HS-5 (cell line): ENCODE data around the gene PGAP1.
A peak's percentile ranks its signal among the peaks of the same experiment; 100 is the strongest.
"Not testable (repeated sequence)": the region's sequence is repeated elsewhere in the genome, so short reads cannot be mapped to it uniquely, and the experiment has no call there.

Experiments
- DNase-seq: peaks from one replicate; pipeline ENCODE4 v3.0.0-alpha.2; 2012; ENCODE audit warnings: low read depth

Gene PGAP1

DNA sequence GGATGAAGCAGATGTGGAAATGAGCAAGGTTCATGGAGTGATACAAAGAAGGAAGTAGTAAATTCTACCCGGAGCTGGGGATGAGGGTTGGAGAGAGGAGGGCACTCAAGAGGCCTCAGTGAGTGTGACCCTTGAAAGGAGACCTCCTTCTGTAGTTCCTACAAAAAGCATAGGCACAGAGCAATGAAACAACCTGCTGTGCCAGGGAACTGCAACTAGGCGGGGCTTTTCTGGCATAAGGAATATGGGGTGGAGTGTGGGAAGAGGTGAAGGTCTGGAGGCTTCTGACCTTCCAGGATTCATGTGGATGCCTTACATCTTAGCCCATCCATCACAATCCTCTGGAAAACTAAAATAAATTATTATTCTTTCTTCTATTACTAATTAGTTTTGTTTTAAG, 25.5 kb upstream of the PGAP1 start:
- DNase-seq: no peak

DNA sequence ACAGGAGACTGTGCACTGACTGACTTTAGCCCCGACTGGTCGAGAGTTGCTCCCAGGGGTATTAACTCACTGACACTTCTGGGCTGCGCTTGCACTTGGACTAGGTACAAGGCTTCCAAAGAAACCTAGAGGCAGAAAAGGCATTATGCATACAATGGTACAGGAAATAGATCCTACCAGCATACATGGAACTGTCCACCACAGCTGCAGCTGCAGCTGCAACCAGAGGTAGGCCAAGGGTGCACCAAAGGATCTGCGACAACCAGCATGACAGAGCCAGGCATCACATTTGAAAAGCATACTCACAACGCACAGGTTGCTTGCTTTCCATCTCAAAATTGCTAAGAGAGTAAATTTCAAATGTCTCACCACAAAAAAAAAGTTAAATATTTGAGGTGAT, 22.6 kb upstream of the PGAP1 start:
- no peak for DNase-seq

DNA sequence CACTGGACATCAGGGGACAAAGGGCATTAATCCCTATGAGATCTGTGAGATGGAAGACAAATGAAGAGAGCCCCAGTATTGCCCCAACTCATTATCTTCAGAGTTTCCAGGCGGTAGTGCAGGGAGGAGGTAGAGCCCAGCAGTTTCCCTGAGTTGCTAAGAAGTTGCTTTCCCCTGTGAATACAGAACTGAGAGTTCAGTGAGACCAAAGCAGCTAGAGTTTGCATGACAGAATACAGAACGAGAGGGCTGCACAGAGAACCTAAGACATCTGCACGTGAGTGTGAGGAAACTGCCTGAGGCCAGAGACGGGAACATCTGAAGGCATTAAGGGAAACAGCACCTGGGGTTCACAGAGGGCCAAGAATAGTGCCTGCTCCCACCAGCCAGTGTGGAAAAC, 18.1 kb upstream of the PGAP1 start:
- DNase-seq: no peak

DNA sequence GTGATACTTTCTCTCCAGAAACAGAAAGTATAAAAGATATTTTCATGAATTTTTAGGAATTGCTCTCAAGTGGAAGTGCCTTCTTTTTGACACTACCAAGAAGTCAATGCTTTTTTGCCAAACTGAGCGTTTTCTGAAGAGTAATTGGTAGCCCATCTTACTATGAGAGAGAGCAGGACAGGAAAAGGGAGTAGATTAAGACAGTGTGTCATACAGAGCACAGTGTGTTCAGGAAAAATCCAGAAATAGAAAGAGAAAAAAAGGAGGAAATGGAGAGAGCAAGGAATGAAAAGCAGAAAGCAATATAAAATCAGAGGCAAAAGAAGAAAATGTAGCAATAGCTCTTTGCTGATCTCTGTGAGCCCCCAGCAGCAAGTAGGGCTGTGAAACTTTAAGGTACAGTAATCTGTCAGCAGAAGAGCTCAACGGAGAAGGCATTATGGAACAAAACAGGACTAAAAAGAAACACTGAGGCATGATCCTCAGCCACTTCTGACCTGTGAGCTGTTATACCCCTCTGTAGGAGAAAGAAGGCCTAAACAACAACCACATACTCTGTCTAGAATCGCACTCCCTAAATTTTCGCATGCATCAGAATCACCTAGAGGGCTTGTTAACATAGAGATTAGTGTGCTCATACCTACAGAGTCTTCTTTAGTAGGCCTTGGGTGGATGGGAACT, 15.0 kb upstream of the PGAP1 start:
- DNase-seq: no peak

DNA sequence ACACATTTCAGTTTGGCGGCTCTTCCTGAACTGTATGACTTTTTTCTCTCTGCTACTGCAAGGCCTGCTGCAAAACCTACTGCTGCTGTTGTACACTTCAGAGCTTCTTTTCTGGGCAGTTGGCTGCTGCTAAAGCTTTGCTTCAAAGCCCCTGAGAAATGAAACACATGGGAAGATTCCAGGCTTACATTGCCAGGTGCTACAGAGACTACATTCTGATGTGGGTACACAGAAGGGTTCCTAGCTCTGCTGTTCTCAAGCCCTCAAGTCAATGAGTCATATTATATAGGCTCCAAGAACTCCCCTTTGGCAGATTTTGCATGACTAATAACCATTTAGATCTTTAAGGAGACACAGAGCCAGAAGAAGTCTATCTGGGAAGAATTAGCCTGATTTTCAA, 12.9 kb upstream of the PGAP1 start:
- DNase-seq: peak; percentile 15

DNA sequence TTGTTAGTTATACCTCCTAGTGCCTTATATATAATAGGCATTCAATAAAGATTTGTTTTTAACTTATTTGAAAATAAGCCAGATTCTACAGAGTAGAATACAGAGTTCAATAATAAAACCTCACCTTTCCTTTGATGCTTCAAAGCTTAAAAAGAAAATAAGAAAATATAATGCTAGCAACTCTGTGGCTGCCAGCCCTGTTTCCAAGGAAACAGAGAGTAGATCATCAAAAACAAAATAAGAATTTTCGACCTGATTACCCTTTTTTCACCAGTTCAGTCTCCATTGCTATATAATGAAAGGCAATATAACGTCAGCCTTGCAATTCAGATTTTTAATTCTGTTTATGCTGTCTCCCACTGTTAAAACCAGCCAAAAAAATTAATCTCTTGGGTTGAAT, 8.9 kb upstream of the PGAP1 start:
- DNase-seq: no peak

DNA sequence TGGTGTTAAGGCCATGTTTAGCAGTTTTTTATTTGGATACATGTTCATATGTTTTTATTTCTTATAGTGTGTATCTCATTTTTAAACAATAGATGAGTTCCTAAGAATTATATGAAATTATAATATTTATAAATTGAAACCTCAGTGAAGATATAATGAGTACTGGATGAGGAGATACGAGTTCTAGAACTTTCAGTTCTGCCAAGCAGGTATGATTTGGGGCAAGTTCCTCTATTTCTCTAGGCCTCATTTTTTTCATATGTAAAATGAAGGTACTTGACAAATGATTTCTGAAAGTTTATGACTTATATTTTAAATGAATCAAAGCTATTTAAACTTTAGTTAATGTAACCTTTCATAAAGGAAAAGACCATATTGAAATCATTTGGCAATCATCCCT, 8.2 kb upstream of the PGAP1 start:
- no peak for DNase-seq

DNA sequence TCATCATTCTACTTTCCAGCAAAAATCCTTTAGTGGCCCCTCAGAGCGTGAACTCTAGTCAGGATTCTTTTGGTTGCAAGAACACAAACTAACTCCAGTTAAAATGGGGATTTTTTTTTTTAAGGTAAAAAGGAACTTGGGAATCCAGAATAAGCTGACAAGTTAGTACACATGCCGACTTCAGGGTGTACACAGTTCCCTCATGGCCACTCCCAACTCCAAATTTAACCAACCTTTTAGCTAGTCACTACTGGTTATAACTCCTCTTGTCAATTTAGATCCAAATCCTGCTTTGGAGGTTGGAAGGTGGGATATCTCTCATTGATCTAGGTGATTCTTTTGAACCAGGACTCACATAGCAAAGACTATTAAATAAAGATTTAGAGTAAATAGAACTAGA, 5.0 kb upstream of the PGAP1 start:
- no peak for DNase-seq

DNA sequence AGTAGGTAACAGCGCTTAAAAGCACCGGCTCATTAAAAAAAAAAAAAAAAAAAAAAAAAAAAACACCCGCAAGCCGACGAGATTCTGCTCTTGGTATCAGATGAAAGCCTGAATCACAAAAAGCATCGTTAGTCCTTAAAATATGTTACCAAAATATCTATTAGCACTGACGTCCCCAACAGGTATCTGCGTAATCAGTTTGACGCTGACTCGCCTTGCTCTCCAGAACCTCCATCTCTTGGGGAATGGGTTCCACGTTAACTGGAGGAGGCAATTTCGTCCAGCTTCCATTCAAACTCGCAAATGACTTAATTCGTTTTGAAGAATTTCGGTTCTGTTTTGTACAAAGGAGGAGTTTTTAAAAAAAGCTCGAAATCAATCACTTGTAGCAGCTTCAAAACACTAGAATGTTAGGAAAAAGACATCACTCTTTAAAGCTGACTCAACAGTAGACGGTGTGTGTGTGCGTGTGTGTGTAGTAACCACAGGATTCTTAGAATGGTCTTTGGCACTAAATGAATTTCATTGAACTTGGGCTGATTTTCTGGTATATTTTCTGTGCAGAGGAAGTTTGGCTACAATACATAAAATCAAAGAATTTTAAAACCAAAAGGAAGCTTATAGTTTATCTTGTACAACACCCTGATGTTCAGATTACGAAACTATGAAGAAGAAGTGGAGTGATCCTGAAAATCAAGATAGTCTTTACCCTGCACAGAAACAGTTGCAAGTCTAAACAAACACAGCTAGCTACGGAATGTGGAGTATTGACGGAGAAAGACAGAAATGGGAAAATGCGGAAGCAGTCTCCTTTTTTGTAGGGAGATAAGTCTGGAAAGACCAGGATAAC, 1.1 kb upstream of the PGAP1 start:
- peak; percentile 23 for DNase-seq

DNA sequence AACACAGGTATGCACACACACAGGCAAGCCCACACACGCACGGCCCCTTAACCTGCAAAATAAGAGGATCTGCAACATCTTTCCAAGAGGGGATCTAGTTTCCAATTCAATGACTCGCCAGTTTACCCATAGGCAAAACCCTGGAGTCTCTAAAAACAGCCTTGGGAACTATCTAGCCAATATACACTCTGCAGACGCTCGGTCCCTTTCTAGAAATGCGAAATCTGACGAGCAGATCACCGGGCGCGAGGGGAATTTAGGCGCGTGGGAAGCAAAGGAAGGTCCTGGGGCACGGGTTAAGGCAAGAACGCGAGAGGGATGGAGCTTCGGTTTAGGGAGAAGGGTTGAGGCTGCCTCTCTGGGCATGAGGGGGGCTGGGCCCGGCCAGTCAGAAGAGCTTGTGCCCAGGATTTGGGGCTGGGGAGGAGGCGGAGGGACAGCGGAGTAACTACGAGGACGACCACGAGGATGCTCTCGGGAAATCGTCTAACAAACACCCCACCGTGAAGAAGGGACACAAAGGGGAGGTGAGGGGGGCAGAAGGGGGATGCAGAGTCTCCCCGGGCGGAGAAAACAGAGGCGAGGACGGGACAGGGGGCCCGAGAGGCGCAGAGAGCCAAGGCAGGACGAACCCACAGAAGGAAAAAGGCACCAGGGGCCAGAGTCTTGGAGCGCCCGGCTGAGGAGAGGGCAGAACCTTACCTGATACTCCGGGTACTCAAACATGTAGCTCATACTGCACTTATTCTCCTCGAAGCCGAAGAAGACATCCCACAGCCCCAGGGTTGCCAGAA, 542 bp downstream of the PGAP1 start:
- peak; percentile 24 for DNase-seq

DNA sequence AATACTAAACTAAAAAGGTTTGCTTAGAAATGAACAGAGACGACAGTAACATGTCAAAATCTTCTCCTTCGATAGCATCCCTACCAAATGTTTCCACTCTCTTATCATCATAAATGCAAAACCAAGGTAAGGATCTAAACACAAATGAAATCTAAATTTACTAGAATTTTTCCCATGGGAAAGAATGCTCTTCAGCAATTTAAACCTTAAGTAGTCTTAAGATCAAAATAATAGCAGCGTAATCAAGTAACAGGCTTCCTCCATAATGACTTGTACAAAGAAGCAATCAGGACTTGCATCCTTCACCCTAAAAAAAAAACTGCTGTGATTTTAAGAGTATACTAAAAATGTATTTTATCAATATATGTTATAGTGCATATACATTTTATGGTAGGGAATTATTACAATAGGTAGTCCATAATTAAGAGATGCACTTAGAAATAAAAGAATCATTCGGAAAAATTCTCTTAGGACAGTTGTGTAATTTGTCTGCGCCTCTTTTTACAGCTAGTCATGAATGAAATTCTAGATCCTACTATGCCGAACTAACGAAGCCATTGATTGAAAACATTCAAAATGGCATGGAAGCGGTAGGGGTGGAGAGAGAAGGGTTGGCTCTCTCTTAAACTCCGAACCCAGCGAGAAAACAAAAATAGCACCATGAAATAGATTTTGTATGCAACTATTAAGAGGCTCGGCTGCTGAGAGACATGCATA, 1.3 kb downstream of the PGAP1 start:
- DNase-seq: no peak

DNA sequence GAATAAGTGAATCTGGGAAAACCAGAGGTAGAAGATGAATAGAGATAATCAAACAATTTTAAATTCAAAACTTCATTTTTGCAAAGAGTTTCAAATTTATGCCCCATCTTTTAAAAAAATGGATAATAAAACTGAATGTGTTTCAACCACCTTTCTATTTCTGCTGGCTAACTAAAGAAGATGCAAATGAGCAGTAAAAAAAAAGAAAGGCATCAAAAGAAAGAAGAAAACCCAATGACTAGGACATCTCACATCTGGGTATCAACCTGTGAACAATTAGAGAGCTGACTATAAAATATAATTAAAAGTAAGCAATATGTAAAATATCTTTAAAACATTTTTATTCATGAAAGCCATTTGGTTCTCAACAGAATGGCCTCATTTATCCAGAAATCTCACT, 2.5 kb downstream of the PGAP1 start:
- no peak for DNase-seq

DNA sequence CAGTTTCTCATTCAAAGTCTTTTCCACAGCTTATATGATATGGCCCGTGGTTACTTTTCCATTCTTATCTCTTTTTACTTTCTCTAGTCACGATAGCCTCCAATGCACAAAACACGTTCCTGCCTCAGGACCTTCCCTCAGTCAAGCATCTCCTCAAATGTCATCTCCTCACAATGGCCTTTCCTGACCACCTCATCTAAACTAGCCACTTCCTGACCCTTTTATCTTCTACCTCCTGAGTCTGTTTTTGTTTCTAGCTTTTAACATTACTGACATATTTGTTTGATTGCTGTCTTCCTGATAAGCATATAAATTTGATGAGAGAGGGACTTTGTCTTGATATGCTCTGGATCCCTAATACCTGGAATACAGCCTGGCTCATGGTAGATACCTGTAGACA, 7.6 kb downstream of the PGAP1 start:
- no peak for DNase-seq

DNA sequence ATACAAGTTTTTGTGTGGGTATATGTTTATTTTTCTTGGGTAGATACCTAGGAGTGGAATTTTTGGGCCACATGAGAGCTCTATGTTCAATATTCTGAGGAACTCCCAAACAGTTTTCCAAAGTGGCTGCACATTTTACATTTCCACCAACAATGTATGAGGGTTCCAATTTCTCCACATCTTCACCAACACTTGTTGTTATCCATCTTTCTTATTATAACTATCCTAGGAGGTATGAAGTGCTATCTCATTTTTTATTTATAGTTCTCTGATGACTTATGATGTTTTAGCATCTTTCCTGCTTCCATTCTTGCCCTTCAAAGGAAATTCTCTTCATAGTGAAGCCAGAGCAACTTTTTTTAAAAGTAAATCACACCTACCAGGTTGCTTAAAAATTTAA, 8.7 kb downstream of the PGAP1 start:
- no peak for DNase-seq

DNA sequence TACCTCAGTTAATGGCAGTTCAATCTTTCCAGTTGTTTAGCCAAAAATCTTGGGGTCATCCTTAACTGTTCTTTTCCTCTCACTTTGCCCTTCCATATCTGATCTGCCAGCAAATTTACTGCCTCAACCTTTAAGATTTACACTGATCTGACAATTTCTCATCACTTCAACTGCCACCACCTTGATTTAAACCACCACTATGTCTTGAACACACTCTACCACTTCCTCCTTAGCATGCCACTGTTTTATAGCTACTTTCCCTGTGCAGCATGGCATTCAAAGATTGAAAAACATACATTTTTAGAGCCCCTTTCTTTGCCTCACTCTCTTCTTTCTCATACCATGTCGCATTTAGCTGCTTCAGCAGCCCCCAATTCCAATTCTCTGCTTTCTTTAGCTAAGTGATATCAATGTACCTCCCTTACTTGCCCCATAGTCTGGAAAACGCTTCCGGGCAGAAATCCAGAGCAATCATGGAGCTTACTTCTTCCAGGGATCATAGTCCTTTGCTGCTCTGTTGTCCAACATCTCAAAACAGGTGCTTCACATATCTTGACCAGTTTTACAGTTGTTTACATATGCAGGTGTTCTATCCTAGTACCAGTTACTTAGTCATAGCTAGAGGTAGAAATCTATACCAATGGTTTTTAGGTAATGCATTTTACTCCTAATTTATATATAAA, 10.9 kb downstream of the PGAP1 start:
- no peak for DNase-seq

DNA sequence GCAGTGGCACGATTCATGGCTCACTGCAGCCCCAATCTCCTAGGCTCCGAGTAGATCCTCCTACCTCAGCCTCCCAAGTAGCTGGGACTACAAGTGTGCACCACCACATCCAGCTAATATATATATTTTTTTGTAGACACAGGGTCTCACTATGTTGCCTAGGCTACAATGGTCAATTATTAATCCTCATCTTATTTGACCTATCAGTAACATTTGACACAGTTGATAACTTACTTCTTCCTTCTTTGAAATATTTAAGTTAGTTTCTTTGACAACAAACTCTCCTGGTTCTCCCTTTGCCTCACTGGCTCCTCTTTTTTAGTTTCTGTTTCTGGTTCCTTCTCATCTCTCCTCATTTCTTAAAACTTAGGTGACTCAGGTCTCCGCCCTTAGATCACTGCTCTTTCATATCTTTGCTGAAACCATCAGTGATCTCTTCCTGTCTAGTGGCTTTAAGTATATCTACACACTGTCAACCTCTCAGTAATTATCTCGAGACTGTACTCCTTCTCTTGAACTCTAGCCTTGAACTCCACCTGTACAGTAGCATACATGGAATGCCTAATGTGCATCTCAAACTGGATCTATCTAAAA, 11.5 kb downstream of the PGAP1 start:
- no peak for DNase-seq

DNA sequence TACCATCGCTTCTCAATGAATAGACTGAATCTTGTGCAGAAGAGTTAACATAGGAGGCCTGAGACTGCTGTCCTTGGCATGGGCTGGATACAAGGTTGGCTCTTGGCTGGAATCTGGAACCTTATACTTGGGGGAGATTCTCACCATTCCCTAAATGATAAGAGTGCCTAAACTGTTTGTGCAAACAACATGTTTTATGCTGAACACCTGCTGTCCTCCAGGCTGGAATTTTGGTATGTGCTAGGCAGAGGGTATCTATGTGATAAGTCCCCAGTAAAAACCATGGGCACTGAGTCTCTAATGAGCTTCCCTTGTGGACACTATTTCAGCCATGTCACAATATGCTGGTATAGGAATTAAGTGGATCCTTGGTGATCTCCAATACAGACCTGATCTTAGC, 12.8 kb downstream of the PGAP1 start:
- DNase-seq: no peak

DNA sequence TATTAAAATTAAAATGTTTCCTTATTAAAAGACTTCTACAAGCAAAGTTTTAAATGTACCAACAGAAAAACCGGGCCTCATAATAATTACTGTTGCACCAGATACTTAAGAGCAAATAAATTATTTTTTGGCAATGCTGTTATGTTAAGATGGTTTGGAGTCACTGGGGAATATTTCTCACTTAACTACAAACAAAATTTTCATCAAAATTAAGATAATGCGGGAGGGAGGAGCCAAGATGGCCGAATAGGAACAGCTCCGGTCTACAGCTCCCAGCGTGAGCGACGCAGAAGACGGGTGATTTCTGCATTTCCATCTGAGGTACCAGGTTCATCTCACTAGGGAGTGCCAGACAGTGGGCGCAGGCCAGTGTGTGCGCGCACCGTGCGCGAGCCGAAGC, 21.1 kb downstream of the PGAP1 start:
- DNase-seq: not testable (repeated sequence)

DNA sequence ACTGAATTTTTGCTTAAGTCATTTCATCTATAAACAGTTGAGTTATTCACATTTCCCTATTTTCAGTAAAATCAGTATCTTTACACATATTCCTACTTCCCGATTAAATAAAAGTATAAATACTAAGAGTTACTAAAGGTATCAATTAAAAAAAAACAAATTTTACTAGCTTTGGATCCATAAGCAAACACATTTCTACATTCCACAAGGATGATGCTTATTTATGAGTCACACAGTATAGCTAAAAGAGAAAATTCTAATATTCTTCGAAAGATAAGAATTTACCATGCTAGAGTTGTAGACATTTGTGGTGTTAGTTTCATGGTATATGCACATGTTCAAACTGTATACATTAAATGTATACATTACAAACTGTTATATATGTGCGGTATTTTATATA, 23.7 kb downstream of the PGAP1 start:
- DNase-seq: peak; percentile 26

DNA sequence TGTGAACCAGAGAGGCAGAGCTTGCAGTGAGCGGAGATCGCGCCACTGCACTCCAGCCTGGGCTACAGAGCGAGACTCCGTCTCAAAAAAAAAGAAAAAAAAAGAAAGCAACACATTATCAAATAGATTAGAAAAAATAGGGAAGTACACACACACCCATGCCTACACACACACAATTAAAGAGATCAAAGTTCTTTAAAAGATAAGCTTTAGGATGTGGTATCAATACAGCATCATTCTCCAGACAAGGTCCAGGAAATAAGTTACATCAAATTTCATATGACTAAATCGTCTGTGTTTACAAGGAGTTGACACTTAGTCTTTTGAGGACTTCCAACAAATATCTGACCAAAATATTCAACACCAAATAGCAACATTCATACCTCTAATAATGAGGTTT, 25.7 kb downstream of the PGAP1 start:
- no peak for DNase-seq

DNA sequence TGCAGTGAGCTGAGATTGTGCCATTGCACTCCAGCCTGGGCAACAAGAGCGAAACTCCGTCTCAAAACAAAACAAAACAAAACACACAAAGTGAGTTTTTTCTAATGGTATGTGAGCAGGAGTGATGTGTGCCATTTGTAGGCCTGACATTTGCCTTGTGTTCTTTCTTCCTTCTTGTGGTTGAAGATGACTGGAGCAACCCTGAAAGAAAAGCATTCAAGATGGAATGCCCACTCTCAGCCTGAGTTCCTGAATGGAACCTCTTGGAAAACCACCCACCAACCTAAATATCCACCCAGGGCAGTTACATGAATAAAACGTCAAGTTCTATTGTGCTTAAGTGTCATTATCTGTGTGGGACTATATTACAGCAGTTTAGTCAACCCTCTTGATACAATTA, 26.5 kb downstream of the PGAP1 start:
- no peak for DNase-seq
